ENCODE measurements around the gene ZBTB16.

Gene ZBTB16

DNA sequence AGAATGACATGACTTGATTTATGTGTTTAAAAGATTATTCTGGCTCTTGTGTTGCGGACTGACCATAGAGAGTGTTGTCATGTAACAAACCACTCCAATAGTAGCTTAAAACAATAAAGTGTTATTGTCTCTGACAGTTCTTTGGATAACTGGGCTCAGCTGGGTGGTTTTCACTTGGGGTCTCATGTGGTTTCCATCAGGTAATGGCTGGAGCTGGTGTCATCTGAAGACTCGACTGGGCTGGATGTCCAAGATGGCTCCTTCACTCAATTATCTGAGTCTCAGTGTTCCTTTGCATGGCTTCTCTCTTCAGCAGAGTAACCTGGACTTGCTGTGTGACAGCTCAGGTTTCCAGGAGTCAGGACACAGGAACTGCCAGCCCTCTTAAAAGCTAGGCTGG is 132.4 kb downstream of the ZBTB16 start:
- H3K27ac ChIP-seq, result peak overlapping the region in 1 of 2 donors; percentile 98
- no peak overlapping the region for H3K4me3 ChIP-seq
- TF ChIP-seq CTCF (IDR thresholded peaks at IDR 0.05), result no peak
- no peak for DNase-seq (ENCODE audit: low spot score)

- no peak for DNase-seq (ENCODE audit: low spot score)
- H3K4me3 ChIP-seq, result no peak overlapping the region
- TF ChIP-seq CTCF (IDR thresholded peaks at IDR 0.05), result no peak
- peak overlapping the region; percentile 95 to 98 for H3K27ac ChIP-seq
These were observed 133.4 kb downstream of the ZBTB16 start for GRCh38 chr11:114192841-114193389.

GRCh38 chr11:114193730-114194679 is 134.5 kb downstream of the ZBTB16 start:
- Histone ChIP-seq H3K4me3 (no peak overlapping the region), H3K27ac (peak overlapping the region; percentile 95 to 98)
- no peak for TF ChIP-seq CTCF (IDR thresholded peaks at IDR 0.05)
- DNase-seq (ENCODE audit: low spot score), result no peak

DNA sequence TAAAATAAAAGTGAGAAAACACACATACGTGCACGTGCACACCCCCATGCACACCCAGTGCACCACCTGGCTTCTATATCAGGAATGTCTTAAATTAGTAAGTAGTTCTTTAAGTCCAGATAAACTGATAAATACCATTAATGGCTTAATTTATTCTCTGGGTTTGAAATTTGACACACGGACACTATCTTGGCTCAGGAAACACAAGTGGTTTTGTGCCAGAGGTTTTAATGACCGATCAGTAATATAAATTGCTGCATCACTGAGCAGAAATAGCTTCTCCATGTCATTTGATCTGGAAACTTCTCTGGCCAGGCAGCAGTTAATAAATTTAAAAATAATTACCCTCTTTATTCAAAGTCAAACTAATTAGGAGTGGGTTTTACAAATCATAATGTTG is 135.2 kb downstream of the ZBTB16 start:
- TF ChIP-seq CTCF (IDR thresholded peaks at IDR 0.05), result no peak

DNA sequence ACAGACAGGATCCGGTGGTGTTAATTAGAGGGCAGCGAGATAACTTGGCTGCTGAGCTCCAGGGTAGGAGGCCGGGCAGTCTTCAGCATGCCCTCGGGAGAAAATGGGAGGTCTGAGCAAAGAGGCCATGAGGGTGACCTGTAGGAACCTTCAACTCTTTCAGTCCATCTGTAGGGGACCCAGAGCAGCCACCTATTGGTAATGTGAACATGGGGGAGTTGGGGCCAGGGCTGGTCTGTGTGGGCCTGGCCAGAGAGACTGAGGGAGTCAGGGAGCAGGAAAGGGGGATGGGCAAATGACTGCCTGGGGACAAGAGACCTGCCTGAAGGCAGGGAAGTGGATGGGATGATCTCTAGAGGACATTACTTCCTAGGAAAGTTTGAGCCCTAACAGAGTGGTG is 135.6 kb downstream of the ZBTB16 start:
- no peak overlapping the region for H3K4me3 ChIP-seq
- no peak for DNase-seq (ENCODE audit: low spot score)
- peak overlapping the region; percentile 95 to 98 for H3K27ac ChIP-seq
- TF ChIP-seq CTCF (IDR thresholded peaks at IDR 0.05), result no peak

More for the DNA sequence above, 135.2 kb downstream of the ZBTB16 start:
- peak overlapping the region; percentile 95 to 98 for H3K27ac ChIP-seq
- DNase-seq (ENCODE audit: low spot score), result no peak
- no peak overlapping the region for H3K4me3 ChIP-seq

GRCh38 chr11:114195981-114196731 is 136.6 kb downstream of the ZBTB16 start:
- no peak overlapping the region for H3K4me3 ChIP-seq
- peak overlapping the region; percentile 95 to 98 for H3K27ac ChIP-seq
- no peak for TF ChIP-seq CTCF (IDR thresholded peaks at IDR 0.05)
- DNase-seq (ENCODE audit: low spot score), result no peak
